ENCODE measurements around the gene PXDN.
"Not testable (repeated sequence)": the region's sequence is repeated elsewhere in the genome, so short reads cannot be mapped to it uniquely, and the experiment has no call there.

The PXDN gene, protein sequence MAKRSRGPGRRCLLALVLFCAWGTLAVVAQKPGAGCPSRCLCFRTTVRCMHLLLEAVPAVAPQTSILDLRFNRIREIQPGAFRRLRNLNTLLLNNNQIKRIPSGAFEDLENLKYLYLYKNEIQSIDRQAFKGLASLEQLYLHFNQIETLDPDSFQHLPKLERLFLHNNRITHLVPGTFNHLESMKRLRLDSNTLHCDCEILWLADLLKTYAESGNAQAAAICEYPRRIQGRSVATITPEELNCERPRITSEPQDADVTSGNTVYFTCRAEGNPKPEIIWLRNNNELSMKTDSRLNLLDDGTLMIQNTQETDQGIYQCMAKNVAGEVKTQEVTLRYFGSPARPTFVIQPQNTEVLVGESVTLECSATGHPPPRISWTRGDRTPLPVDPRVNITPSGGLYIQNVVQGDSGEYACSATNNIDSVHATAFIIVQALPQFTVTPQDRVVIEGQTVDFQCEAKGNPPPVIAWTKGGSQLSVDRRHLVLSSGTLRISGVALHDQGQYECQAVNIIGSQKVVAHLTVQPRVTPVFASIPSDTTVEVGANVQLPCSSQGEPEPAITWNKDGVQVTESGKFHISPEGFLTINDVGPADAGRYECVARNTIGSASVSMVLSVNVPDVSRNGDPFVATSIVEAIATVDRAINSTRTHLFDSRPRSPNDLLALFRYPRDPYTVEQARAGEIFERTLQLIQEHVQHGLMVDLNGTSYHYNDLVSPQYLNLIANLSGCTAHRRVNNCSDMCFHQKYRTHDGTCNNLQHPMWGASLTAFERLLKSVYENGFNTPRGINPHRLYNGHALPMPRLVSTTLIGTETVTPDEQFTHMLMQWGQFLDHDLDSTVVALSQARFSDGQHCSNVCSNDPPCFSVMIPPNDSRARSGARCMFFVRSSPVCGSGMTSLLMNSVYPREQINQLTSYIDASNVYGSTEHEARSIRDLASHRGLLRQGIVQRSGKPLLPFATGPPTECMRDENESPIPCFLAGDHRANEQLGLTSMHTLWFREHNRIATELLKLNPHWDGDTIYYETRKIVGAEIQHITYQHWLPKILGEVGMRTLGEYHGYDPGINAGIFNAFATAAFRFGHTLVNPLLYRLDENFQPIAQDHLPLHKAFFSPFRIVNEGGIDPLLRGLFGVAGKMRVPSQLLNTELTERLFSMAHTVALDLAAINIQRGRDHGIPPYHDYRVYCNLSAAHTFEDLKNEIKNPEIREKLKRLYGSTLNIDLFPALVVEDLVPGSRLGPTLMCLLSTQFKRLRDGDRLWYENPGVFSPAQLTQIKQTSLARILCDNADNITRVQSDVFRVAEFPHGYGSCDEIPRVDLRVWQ (N-terminal part only)

DNA sequence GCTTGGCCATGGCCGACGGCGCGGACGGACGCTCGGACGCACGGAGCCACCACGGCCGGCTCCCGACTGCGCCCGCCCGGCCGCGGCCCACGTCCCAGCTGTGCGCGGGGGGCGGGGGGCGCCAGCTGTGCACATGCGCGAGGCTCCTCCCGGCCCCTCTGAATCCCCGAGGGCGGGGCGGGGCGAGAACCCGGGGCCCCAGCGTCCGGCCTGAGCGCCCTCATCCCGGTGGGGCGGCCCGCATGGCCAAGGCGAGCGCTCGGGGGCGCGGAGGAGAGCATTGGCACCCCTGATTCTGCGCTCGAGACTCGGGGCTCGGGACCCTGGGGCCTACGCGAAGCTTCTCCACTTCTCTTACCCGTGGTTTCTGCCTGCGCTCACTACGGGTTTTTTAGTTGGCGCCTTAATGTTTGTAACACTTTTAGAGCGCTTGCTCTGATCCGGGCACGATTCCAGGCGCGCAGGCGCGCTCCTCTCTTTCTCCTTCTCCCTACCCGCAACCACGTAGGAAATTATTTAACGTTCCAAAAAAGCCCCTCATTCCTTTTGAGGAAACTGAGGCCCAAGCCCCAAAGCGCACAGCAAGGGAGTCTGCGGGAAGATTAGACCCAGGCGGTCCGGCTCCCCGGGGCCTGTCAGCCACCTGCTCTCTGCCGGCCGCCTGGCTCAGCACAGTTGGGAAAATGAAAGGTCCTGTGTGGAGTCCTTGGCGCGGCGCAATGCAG is at the start of gene PXDN:
Gene PXDN (minus strand): TSS at position 70 of the 725 bp plus-strand sequence. CDS start 60 bp downstream, at position 10.
- peak; percentile 77 for DNase-seq

DNA sequence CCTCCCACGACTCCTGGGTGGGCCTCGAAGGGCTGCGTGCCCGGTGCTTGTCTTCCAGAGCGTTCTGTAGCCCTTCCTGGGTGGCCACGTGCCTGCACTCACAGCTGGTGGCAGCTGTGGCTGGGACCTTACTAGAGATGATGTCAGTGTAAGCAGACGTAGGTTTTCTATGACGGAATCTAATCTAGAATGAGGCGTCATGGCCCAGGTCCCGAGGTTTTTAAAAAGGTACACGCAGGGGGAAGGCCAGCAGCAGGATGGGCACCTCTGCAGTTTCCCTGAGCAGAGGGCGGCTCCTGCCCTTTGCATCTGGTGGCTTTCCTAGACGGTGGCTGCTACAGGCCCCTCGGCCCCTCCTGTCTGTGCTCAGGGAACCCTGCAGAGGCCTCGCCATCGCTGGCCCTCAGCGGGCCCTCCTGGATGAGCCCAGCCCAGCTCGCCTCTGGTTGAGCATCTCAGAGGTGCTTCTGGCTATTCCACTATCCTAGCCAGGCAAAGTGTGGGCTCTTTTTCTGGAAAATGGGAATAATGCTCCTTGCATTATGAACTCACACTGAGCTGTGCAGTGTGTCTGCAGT is 49.6 kb upstream of the PXDN start:
- DNase-seq: no peak

DNA sequence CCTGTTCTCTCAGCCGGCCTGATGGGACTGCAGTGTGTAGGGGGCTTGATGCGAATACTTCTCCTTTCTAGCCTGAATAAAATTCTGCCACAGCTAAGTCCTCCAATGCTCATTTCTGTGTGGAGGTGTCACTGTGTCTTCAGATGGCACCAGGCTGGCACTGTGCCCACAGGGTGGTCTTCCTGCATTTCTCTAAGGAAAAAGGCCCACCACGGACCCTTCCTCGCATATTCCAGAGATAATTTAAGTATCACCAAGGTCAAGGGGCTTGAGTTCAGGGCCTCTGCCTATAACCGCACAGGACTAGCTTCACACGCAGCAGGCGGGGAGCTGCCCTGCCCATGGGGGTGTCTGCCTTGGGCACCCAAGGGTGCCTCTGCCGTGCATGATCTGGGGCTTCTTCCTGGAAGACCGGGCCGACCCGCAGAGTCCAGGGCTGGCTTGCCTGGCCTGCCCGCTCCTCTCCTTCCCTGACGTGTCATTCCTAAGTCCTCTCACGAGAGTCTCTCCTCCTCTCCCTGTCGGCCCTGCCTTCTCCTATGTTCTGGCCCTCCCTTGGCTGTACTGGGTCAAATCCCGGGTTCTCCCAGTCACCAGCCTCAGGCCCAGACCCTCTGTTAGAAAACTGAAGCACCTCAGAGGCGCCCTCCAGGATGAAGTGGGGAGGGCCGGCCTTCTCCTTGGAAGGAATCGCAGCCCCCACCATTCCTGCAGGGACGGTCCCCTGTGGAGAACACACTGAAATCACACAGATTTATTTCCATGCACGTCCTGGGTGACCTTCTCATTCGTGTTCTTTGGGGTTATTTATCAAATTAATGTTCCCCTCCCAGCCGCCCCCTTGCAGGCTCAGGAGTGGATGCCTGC is 48.9 kb upstream of the PXDN start:
- no peak for DNase-seq

DNA sequence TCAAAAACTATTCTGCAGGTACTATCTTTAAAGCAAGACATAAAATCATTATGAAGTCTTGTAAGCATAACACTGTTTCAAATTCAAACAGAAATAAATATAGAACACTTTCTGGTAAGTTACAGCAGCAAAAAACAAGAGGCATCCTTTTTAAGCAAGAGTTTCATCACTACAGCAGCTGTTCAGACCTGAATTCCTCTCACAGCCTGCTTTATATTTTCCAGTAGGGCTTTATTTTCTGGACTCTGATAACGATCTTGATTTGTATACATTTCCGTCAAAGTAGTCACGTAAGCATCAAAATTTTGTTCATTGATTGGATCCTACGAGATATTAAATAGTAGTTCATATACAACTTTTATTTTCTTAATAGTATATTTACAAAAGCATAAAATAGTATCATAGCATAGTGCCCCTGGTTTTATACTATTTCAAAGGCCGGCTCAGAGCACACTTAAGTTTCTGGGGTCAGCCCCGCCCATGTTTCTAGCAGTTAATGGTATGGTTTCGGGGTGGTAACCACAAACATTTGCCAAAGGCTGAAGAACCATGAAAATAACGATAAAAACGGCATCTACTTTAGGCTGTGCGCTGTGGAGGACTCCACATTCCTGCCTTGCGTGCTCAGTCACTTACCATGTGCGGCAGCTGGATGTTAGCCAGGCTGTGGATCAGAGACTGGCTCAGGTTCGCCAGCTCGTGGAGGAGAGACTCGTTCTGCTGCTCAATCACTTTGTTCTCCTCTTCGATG is 47.5 kb upstream of the PXDN start:
- DNase-seq: peak; percentile 94

DNA sequence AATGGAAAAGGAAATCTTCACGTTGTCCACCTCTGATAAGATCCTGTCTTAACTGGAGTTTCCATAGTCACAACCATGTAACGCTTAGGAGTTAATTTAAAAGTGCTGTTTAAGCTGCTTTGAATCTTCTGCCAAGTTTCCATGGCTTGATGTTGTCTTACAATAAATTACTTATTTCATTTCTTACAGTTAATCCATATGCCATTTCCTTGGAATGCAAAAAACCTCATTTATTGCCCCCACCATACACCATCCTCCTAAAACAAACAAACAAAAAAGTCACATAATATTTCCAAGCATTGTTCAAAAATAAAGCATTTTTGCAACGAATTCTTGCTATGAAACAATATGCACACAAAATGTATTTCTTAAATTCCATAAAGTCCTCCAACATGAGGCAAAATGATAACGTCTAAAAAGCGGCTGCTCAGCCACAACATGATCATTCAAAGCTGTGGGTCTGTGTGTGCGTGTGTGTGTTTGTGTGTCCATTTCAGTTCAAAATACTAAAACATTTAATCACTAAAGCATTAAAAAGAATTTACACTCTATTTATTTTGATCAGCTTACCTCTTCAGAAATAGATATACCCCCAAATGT is 46.8 kb upstream of the PXDN start:
- peak; percentile 38 for DNase-seq

DNA sequence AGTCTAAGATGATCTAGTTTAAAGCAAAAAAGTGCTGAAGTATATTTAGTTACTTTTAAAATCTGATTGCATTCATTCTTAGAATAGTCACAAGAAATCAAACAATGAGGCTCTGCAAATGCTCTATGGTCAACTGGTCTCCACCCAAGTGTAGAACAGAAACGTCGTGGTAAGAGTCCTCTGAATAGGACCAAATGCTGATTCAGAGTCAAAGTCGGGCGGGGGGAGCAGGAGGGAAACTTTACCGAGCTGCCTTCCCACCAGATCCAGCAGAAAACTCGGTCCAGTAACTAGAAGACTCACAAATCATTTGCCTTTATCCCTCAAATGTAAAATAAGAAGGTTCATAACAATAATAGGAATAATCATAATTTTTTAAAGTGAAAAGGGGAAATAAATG is 46.2 kb upstream of the PXDN start:
- no peak for DNase-seq

DNA sequence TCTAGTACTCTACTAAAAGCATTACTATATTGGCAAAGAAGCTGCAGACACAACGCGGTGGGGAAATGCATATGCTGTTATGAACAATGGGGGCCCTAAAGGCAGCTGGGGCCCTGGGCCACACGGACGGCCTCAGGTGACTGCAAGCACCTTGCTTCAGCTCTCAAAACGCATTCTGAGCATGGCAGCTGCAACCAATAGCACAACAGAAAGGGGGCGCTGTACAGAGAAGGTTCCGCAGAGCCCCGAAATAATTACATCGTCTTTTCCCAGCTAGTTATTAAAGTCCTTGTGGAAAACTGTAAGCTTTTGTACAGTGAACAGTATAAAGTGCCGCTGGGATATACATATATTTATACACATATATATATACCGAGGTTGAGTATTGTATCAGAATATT is 45.3 kb upstream of the PXDN start:
- DNase-seq: no peak

DNA sequence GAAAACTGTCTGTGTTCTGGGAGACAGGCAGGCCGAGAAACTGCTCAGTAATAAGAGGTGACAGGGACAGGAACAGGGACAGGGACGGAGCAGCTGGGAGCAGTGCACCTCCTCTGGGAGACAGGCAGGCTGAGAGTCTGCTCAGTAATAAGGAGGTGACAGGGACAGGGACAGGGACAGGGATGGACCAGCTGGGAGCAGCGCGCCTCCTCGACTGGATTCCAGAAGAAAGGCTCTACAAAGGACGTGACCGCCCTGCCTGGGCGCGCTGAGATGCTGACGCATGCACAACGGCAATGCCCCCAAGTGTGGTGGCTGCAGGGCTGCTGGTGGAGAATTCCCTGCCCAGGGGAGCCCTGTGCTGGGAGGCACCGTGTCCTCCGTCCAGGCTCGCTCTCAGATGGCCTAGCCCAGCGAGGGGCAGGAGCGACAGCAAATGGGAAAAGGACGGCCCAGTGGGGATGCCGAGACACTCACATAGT is 44.2 kb upstream of the PXDN start:
- no peak for DNase-seq

DNA sequence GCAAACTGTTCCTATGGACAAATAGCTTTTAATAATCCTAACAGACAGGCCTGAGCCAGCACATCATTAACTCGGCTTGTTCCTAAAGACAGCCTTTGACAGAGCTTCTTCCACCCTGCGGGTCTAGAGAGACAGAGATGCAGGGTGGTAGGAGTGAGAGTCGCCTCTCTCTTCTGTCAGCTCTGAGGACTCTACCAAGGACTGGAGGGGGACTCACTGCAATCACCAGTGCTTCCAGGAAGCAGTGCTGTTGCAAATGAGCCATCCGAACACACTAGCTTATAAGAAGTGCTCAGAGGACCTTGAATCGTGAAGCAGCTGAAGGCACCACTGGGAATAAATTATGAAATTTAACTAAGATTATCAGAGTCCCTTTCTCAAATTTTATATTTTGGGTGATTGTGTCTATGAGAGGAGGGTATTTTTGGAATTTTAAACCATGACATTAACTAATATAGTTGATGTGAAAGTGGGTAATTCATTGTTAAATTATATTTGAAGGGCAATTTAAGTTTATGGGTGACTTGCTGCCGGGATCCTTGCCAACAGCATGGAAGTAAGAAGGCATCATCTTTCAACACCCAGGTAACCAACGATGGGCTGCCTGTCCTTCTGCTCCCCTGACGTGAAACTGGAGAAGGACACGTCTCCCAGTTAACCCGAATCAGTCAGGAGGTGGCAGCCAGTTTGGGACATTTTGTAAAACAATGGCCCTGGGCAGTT is 43.6 kb upstream of the PXDN start:
- DNase-seq: no peak

DNA sequence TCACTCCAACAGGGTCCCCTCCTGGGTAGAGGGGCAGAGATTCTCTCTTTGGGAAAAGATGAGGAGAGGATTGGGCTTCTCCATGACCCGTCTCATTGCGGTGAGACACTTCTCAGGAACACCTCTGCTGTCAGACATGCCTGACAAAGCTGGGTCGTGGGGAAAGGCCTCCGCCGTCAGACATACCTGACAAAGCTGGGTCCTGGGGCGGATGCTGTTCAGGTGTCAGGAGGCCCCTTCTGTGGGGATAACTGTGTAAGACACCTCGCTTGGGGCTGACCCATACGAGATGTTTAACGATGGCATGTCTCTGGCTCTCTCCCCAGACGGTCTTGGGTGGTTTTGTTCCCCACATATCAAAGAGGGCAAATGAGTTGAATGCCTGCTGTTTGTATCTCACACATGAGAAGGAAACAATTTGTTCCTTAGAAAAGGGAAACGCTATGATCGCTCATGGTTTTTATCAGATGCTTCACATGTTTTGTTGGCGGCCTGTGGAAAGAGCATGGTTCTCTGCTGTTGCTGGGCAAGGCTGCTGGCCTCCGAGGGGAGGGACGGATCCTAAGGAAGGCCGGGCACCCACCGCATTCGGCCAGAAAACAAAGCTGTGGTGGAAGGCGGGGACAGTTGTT is 40.8 kb upstream of the PXDN start:
- DNase-seq: no peak

DNA sequence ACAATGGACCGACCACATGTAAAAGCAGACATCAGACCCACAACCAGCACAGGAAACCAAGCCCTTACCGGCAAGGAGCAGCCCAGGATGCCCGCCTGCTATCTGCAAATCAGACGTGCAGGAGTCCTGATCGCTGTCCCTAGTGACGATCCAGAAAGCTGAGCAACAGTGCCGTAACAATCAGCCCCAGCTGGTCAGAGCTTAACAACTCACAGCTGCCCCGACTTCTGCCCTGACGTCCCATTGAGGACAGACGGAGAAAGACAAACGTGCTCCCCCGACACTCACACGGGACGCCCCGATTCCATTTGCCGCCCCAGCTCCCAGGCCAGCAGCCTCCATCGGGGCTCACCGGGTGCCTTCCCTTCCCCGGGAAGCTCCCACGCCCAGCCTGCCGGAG is 39.8 kb upstream of the PXDN start:
- no peak for DNase-seq

DNA sequence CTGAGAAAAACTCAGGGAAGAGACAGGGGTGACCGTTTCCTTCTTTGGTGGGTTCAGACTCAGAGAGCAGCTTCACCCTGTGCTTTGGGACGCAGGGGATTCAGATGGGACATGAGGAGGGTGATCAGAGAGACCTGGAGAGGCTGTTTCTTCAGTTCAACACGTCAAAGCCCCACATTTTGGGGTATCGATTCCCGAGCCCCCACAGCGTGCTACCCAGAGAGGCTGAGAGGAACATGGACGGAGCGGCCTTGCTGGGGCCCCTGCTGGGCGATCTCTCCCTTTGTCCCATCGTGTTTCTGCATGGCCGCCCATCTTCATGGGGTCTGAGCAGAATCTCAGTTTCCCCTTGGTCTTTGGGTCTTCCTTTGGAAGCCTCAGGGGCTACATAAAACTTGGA is 38.2 kb upstream of the PXDN start:
- no peak for DNase-seq

DNA sequence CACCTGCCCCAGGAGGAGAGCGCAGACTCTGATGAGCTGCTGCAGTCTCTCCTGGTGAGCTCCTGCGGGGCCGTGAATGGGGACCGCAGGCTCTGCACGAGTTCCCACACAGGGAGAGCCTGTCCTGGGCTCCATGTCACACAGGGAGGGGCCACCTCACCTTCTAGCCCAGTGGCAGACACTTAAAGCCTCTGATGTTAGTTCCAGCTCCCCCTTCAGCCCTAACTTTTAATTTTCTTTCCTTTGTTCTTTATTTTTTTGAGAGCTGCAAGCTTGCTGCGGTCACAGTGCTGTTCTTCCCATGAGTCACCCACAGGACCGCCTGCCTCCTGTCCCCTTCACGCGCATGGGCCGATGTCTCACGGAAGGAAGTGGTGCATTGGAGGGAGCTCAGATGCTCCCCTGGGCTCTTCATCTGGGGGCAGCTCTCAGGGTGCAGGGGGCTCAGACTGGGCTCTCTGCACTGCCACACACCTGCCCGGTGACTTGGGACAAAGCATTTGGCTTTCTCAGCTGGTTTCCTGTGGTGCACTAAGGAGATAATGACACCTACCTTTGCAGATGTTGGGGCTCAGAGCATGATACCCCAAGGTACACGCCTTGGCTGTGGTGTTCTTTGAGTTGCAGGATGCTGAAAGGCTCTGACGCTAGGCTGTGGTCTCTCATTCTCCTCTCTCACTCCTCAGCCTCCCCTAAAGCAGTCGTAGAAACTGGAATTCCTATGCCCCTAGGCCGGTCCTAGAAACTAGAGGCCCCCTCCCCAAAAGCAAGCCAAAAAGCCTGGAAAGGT is 37.2 kb upstream of the PXDN start:
- DNase-seq: no peak

DNA sequence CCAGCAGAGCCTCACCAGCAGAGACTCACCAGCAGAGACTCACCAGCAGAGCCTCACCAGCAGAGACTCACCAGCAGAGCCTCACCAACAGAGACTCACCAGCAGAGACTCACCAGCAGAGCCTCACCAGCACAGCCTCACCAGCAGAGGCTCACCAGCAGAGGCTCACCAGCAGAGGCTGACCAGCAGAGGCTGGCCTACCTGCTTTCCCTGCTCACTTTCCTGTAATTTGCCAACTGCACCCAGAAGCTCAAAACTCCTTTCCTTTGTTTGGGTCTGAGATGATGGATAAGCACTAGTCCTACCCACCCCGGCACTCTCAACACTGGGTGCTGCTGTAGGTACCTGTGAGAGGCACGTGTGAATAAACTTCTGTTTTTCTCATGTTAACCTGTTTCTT is 36.4 kb upstream of the PXDN start:
- no peak for DNase-seq

DNA sequence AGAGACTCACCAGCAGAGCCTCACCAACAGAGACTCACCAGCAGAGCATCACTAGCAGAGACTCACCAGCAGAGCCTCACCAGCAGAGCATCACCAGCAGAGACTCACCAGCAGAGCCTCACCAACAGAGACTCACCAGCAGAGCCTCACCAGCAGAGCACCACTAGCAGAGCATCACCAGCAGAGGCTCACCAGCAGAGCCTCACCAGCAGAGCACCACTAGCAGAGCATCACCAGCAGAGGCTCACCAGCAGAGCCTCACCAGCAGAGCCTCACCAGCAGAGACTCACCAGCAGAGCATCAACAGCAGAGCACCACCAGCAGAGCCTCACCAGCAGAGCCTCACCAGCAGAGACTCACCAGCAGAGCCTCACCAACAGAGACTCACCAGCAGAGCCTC is 35.7 kb upstream of the PXDN start:
- not testable (repeated sequence) for DNase-seq

DNA sequence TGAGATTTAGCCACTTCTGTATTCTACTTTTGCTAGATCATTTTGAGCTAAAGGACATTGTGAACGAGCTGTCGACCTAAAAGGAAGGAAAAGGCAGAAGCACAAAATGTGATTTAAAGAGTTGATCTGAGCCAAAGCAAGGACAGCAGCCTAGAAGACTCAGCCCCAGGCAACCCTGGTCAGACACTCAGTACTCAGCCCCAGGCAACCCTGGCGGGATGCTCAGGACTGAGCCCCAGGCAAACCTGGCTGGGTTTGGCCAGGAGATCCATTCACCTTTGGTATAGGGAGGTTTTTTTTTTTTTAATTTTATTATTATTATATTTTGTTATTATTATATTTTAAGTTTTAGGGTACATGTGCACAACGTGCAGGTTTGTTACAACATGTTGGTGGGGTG is 34.3 kb upstream of the PXDN start:
- no peak for DNase-seq

DNA sequence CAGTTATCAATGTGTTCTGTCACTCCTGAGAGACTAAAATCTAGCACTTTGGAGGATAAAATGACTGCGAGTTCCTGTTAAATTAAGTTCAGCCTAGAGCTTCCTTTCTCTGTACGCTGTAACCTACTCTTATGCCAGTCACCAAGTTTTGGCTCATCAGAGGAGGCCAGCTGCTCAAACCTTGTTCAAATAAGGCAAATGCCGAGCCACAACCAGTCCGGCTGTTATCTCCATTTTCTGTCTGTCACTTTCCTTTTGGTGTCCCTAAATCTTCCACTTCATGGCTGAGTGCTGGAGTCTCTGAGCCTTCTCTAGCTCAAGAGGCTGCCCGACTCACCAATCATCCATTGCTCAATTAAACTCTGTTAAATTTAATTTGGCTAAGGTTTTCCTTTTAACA is 33.5 kb upstream of the PXDN start:
- no peak for DNase-seq

DNA sequence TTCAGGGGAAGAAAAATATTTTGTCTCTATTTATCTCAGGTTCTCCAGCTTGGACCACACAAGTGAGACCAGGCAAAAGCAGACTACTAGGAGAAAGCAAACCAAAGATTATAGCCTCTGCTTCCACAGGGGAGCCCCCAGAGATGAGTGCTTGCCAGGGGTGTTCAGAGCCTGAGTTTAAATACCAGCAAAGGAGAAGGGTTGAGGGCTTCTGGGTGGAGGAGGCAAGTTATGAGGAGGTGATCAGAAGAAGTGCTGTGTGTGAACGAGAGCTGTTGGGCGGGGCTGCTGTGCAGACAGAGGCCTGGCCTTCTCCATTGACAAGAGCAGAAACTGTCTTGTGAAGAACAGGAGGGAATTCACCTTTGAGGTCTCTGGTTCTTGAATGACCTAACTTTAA is 32.8 kb upstream of the PXDN start:
- DNase-seq: no peak

Measured in EL (cell line).